Frontal cortex (tissue), 4 donors: Measurements from ENCODE around the gene TMEM221. TPM values are rescaled to one million over a fixed set of nuclear protein-coding genes. Genes with fewer than 3 reads are reported as not detected.

Experiments used
- DNase-seq, 2 donors: peaks; one replicate each; pipeline ENCODE4 v3.0.0; 2012; ENCODE audit warnings: low spot score in 2 of 2
- FAIRE-seq: peaks from 2 replicates; lab custom pipeline; 2012; peaks lifted over from hg19 to GRCh38; lab: Jason Lieb, UNC
- total RNA-seq: library from RNA; depleted of rRNA; stranded (reverse); fragments of >200 nt; gene quantifications from one replicate; pipeline ENCODE4 v1.2.3, GENCODE V29; 2014
- donor health status: control.
- donor health status: control.
- donor health status: control.

The TMEM221 gene
- total RNA-seq, 1 donor from 2014 or later = 0.82 TPM

GRCh38 chr19:17414097-17414496 is 34.4 kb downstream of the TMEM221 start:
- no peak for DNase-seq

GRCh38 chr19:17411801-17412200 is 36.7 kb downstream of the TMEM221 start:
- FAIRE-seq = no peak
- DNase-seq = no peak

More at GRCh38 chr19:17414097-17414496, 34.4 kb downstream of the TMEM221 start:
- no peak for FAIRE-seq

- FAIRE-seq (no peak), DNase-seq (no peak)
These were observed 38.5 kb downstream of the TMEM221 start for GRCh38 chr19:17409990-17410389.

GRCh38 chr19:17406887-17407196 is 41.6 kb downstream of the TMEM221 start:
- DNase-seq (no peak), FAIRE-seq (no peak)

- DNase-seq (no peak), FAIRE-seq (no peak)
These were observed 42.2 kb downstream of the TMEM221 start for GRCh38 chr19:17406046-17406886.

- FAIRE-seq (no peak), DNase-seq (peak; percentile 63 to 82)
These were observed 43.0 kb downstream of the TMEM221 start, which contains the start of gene BST2 for GRCh38 chr19:17405250-17406045. TSS of gene BST2 (minus strand) at chr19:17405630. CDS start at chr19:17405575, 55 bp downstream.

- DNase-seq (no peak), FAIRE-seq (no peak)
These were observed 43.7 kb downstream of the TMEM221 start for GRCh38 chr19:17404621-17405249.

- DNase-seq = no peak
- no peak for FAIRE-seq
These were observed 44.5 kb downstream of the TMEM221 start for GRCh38 chr19:17404015-17404414.

GRCh38 chr19:17402982-17403855 is 45.2 kb downstream of the TMEM221 start:
- no peak for FAIRE-seq
- DNase-seq = peak in 1 of 2 donors; percentile 80

GRCh38 chr19:17401628-17402027 is 46.8 kb downstream of the TMEM221 start:
- FAIRE-seq = no peak

GRCh38 chr19:17398902-17399527 is 49.5 kb downstream of the TMEM221 start:
- FAIRE-seq (no peak), DNase-seq (no peak)

More at GRCh38 chr19:17401628-17402027, 46.8 kb downstream of the TMEM221 start:
- DNase-seq = no peak

- FAIRE-seq = no peak
- no peak for DNase-seq
These were observed 53.5 kb downstream of the TMEM221 start for GRCh38 chr19:17394891-17395415.

- DNase-seq = no peak
- FAIRE-seq = no peak
These were observed 54.6 kb downstream of the TMEM221 start, which contains the start of gene CCDC194 for GRCh38 chr19:17393914-17394313. TSS of gene CCDC194 (minus strand) at chr19:17394196. CDS start at chr19:17394158, 38 bp downstream.

- FAIRE-seq (no peak), DNase-seq (no peak)
These were observed 55.5 kb downstream of the TMEM221 start for GRCh38 chr19:17393002-17393401.

- DNase-seq = peak in 1 of 2 donors; percentile 48
- no peak for FAIRE-seq
These were observed 56.9 kb downstream of the TMEM221 start for GRCh38 chr19:17391371-17392151.

GRCh38 chr19:17390665-17391370 is 57.6 kb downstream of the TMEM221 start:
- peak; percentile 96 to 98 for DNase-seq
- no peak for FAIRE-seq

- FAIRE-seq = no peak
- no peak for DNase-seq
These were observed 58.4 kb downstream of the TMEM221 start for GRCh38 chr19:17389957-17390664.
